GM12892 (cell line): ENCODE results near the gene OR2J1.

Source experiments
- POLR2A ChIP-seq: IDR thresholded peaks from 2 replicates; pipeline ENCODE4 v1.6.1; 2011; ENCODE audit warnings: low read depth, low read length, control low read depth
- POLR2AphosphoS5 ChIP-seq: IDR thresholded peaks from 2 replicates; pipeline ENCODE4 v1.6.1; 2011; ENCODE audit warnings: low read depth, low read length, control low read depth
- TAF1 ChIP-seq: IDR thresholded peaks from 2 replicates; pipeline ENCODE4 v1.6.1; 2011; ENCODE audit warnings: low read depth, mild to moderate bottlenecking, control low read depth, low read length, borderline replicate concordance

- no peak for TF ChIP-seq POLR2A
- no peak for TF ChIP-seq TAF1
- TF ChIP-seq POLR2AphosphoS5 = no peak
These were observed 42.3 kb downstream of the OR2J1 start for GRCh38 chr6:29141606-29142005.
